GM18519 (cell line): ENCODE measurements around the gene GPBP1.
A peak's percentile ranks its signal among the peaks of the same experiment; 100 is the strongest.
"Not testable (repeated sequence)": the region's sequence is repeated elsewhere in the genome, so short reads cannot be mapped to it uniquely, and the experiment has no call there.

Experiments used
- ATAC-seq: cut with Tn5 transposase; IDR thresholded peaks from one replicate; pipeline ENCODE4 v1.9.1; 2021; ENCODE audit warnings: mild to moderate bottlenecking, moderate library complexity; ENCODE audit not compliant: unreplicated experiment, low FRiP score

GPBP1 gene

GRCh38 chr5:57267805-57268204 lies 93.9 kb downstream of the GPBP1 start:
- no peak for ATAC-seq

GRCh38 chr5:57276353-57276752 lies 102.5 kb downstream of the GPBP1 start:
- no peak for ATAC-seq

GRCh38 chr5:57277085-57277484 lies 103.2 kb downstream of the GPBP1 start:
- ATAC-seq = no peak

- ATAC-seq = no peak
Observed at GRCh38 chr5:57280853-57281252, 107.0 kb downstream of the GPBP1 start.

GRCh38 chr5:57285084-57285483 lies 111.2 kb downstream of the GPBP1 start:
- ATAC-seq = not testable (repeated sequence)

- no peak for ATAC-seq
Observed at GRCh38 chr5:57291894-57292293, 118.0 kb downstream of the GPBP1 start.

- no peak for ATAC-seq
Observed at GRCh38 chr5:57292336-57292735, 118.5 kb downstream of the GPBP1 start.

GRCh38 chr5:57298295-57298984 lies 124.6 kb downstream of the GPBP1 start:
- peak; percentile 61 for ATAC-seq

GRCh38 chr5:57298985-57299491 lies 125.2 kb downstream of the GPBP1 start:
- ATAC-seq = no peak

GRCh38 chr5:57299986-57300385 lies 126.1 kb downstream of the GPBP1 start:
- ATAC-seq = no peak

- ATAC-seq = no peak
Observed at GRCh38 chr5:57302164-57302563, 128.3 kb downstream of the GPBP1 start.

GRCh38 chr5:57302643-57303042 lies 128.8 kb downstream of the GPBP1 start:
- ATAC-seq = no peak

- no peak for ATAC-seq
Observed at GRCh38 chr5:57303985-57304384, 130.1 kb downstream of the GPBP1 start.

GRCh38 chr5:57304931-57305330 lies 131.1 kb downstream of the GPBP1 start:
- ATAC-seq = no peak

GRCh38 chr5:57306359-57306758 lies 132.5 kb downstream of the GPBP1 start:
- no peak for ATAC-seq

- no peak for ATAC-seq
Observed at GRCh38 chr5:57307516-57307915, 133.7 kb downstream of the GPBP1 start.

GRCh38 chr5:57309022-57309421 lies 135.2 kb downstream of the GPBP1 start:
- ATAC-seq = not testable (repeated sequence)

- ATAC-seq = no peak
Observed at GRCh38 chr5:57311251-57311650, 137.4 kb downstream of the GPBP1 start.

GRCh38 chr5:57311921-57312735 lies 138.3 kb downstream of the GPBP1 start:
- no peak for ATAC-seq

- no peak for ATAC-seq
Observed at GRCh38 chr5:57313716-57314115, 139.9 kb downstream of the GPBP1 start.
